Prostate gland (tissue), 2 donors: Measurements from ENCODE around the gene CASP6.

Experiments used
- POLR2A ChIP-seq: fragments of 450-650 bp; IDR thresholded peaks from one replicate; pipeline ENCODE4 v1.6.1; 2016; ENCODE audit warnings: antibody characterized with exemption, mild to moderate bottlenecking
- POLR2AphosphoS5 ChIP-seq: sonication (generic); formaldehyde crosslinking; IDR thresholded peaks from one replicate; pipeline ENCODE4 v1.6.1; 2017; ENCODE audit warnings: antibody characterized with exemption
- TF ChIP-seq, protein P1 (sequence below), 4 experiments: fragments of 200-600 bp in 2 of 4; fragments of 450-650 bp in 2 of 4; sonication (generic) in 2 of 4; IDR thresholded peaks; 1 replicate in 3 of 4; 2 replicates in 1 of 4; pipeline ENCODE4 v1.5.1; 2016 to 2019; ENCODE audit warnings: antibody characterized with exemption in 4 of 4, mild to moderate bottlenecking in 2 of 4, moderate library complexity in 2 of 4

DNA sequence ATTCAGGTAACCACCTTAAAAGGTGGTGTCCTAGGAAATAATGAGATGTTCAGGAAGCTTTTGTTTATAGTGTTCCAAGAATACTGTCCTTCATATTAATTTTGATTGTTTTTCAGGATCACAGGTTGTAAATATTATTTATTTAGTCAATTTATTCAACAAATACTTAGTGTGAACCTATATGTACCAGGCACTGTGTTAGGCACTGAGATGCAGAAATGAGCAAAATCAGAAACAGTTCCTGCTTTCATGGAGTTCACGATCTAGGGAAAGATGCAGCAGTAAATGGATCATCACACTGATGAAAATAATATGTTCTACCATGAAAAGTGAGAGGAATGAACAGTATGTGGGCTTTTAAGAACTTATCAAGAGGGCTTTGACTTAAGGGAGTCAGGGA lies 44.9 kb upstream of the CASP6 start:
- TF ChIP-seq, protein P1, sequence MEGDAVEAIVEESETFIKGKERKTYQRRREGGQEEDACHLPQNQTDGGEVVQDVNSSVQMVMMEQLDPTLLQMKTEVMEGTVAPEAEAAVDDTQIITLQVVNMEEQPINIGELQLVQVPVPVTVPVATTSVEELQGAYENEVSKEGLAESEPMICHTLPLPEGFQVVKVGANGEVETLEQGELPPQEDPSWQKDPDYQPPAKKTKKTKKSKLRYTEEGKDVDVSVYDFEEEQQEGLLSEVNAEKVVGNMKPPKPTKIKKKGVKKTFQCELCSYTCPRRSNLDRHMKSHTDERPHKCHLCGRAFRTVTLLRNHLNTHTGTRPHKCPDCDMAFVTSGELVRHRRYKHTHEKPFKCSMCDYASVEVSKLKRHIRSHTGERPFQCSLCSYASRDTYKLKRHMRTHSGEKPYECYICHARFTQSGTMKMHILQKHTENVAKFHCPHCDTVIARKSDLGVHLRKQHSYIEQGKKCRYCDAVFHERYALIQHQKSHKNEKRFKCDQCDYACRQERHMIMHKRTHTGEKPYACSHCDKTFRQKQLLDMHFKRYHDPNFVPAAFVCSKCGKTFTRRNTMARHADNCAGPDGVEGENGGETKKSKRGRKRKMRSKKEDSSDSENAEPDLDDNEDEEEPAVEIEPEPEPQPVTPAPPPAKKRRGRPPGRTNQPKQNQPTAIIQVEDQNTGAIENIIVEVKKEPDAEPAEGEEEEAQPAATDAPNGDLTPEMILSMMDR (IDR thresholded peaks at IDR 0.05): no peak
- TF ChIP-seq POLR2A: no peak
- TF ChIP-seq POLR2AphosphoS5: no peak
